Measurements from ENCODE around the gene ATP8B4.
A peak's percentile ranks its signal among the peaks of the same experiment; 100 is the strongest.

ATP8B4 gene

GRCh38 chr15:50116477-50116876 lies 2.6 kb downstream of the ATP8B4 start:
- DNase-seq (ENCODE audit: low read depth), result peak; percentile 91
- H3K4me3 ChIP-seq (ENCODE audit: low read depth, low read length), result peak overlapping the region; percentile 93
- TF ChIP-seq MYC (IDR thresholded peaks at IDR 0.05; ENCODE audit: low read depth, low read length), result no peak; the same call in 1 of the 2 replicates
- TF ChIP-seq, protein P1, sequence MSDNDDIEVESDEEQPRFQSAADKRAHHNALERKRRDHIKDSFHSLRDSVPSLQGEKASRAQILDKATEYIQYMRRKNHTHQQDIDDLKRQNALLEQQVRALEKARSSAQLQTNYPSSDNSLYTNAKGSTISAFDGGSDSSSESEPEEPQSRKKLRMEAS (IDR thresholded peaks at IDR 0.05; ENCODE audit: low read depth, low read length), result no peak
- no peak for TF ChIP-seq POLR2A (IDR thresholded peaks at IDR 0.05; ENCODE audit: extremely low read depth, insufficient read length)
- TF ChIP-seq CTCF (IDR thresholded peaks at IDR 0.05; ENCODE audit: low read depth, low read length), result peak; percentile 65

GRCh38 chr15:50113992-50114780 lies 4.8 kb downstream of the ATP8B4 start:
- DNase-seq (ENCODE audit: low read depth), result peak; percentile 88
- H3K4me3 ChIP-seq (ENCODE audit: low read depth, low read length), result peak overlapping the region; percentile 93
- no peak for TF ChIP-seq MYC (IDR thresholded peaks at IDR 0.05; ENCODE audit: low read depth, low read length)

DNA sequence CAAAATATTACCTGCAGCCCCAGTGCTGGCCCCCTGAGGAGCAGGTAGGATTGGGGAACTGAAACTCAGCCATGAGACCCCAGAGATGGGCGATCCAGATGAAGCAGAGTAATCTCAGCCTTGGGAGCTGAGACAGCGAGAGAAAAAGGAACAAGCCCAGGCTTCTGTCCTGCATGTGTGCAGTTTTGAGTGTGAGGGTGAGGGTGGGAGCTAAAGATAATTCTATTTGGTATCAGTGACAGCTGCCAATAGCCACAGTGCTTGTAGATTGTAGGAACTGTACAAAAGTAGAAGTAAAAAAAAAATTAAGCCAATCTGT lies 5.9 kb downstream of the ATP8B4 start:
- DNase-seq (ENCODE audit: low read depth), result peak; percentile 73
- H3K4me3 ChIP-seq (ENCODE audit: low read depth, low read length), result peak overlapping the region; percentile 54
- TF ChIP-seq CTCF (IDR thresholded peaks at IDR 0.05; ENCODE audit: low read depth, low read length), result no peak
- no peak for TF ChIP-seq POLR2A (IDR thresholded peaks at IDR 0.05; ENCODE audit: extremely low read depth, insufficient read length)
- TF ChIP-seq, protein P1 (IDR thresholded peaks at IDR 0.05; ENCODE audit: low read depth, low read length), result no peak
- no peak for TF ChIP-seq MYC (IDR thresholded peaks at IDR 0.05; ENCODE audit: low read depth, low read length)

GRCh38 chr15:50112488-50113186 lies 6.4 kb downstream of the ATP8B4 start:
- peak; percentile 79 for DNase-seq (ENCODE audit: low read depth)
- TF ChIP-seq POLR2A (IDR thresholded peaks at IDR 0.05; ENCODE audit: extremely low read depth, insufficient read length) (no peak), MYC (IDR thresholded peaks at IDR 0.05; ENCODE audit: low read depth, low read length) (no peak; the same call in 1 of the 2 replicates), CTCF (IDR thresholded peaks at IDR 0.05; ENCODE audit: low read depth, low read length) (no peak)
- TF ChIP-seq, protein P1 (IDR thresholded peaks at IDR 0.05; ENCODE audit: low read depth, low read length), result no peak
- peak overlapping the region; percentile 54 for H3K4me3 ChIP-seq (ENCODE audit: low read depth, low read length)

- H3K4me3 ChIP-seq (ENCODE audit: low read depth, low read length), result peak overlapping the region; percentile 54
- no peak for DNase-seq (ENCODE audit: low read depth)
- TF ChIP-seq POLR2A (IDR thresholded peaks at IDR 0.05; ENCODE audit: extremely low read depth, insufficient read length), result no peak
- TF ChIP-seq, protein P1 (IDR thresholded peaks at IDR 0.05; ENCODE audit: low read depth, low read length), result no peak
- no peak for TF ChIP-seq MYC (IDR thresholded peaks at IDR 0.05; ENCODE audit: low read depth, low read length)
- TF ChIP-seq CTCF (IDR thresholded peaks at IDR 0.05; ENCODE audit: low read depth, low read length), result no peak
Observed at GRCh38 chr15:50110285-50110684, 8.7 kb downstream of the ATP8B4 start.

All from NB4 (cell line).